Gastroesophageal sphincter (tissue), 4 donors: ENCODE measurements around the gene DNM3. TPM values are rescaled to one million over a fixed set of nuclear protein-coding genes. Genes with fewer than 3 reads are reported as not detected.

Experiments
- ATAC-seq: fragments of 150-250 bp; one replicate; pipeline ENCODE4 v1.9.1; 2016; ENCODE audit warnings: mild to moderate bottlenecking, moderate library complexity
- H3K27ac ChIP-seq, 4 donors: fragments of 200-600 bp; sonication (generic) in 3 of 4; 1 replicate in 3 of 4; 2 replicates in 1 of 4; pipeline ENCODE4 v1.5.1; 2016 to 2019
- H3K27me3 ChIP-seq: fragments of 200-600 bp; sonication (generic); one replicate; pipeline ENCODE4 v1.5.1; 2019
- H3K36me3 ChIP-seq, 2 donors: fragments of 200-600 bp; sonication (generic); one replicate each; pipeline ENCODE4 v1.5.1; 2019; ENCODE audit warnings: control low read depth in 1 of 2
- H3K4me1 ChIP-seq, 3 donors: fragments of 200-600 bp; sonication (generic); 1 replicate in 2 of 3; 2 replicates in 1 of 3; pipeline ENCODE4 v1.5.1; 2016 to 2019; ENCODE audit warnings: control low read depth in 2 of 3
- H3K4me3 ChIP-seq, 2 donors: fragments of 200-600 bp; sonication (generic); one replicate each; pipeline ENCODE4 v1.5.1; 2019; ENCODE audit warnings: mild to moderate bottlenecking in 1 of 2, moderate library complexity in 1 of 2
- H3K9me3 ChIP-seq, 3 donors: fragments of 200-600 bp; sonication (generic); one replicate each; pipeline ENCODE4 v1.5.1; 2017 to 2019; ENCODE audit warnings: control low read depth in 2 of 3
- CTCF ChIP-seq, 4 experiments: fragments of 200-600 bp in 2 of 4; fragments of 450-650 bp in 2 of 4; sonication (generic) in 1 of 4; IDR thresholded peaks; one replicate each; pipeline ENCODE4 v1.5.1; 2017 to 2019; ENCODE audit warnings: antibody characterized with exemption in 4 of 4, mild to moderate bottlenecking in 2 of 4, moderate library complexity in 2 of 4
- EP300 ChIP-seq: sonication (generic); formaldehyde crosslinking; IDR thresholded peaks from one replicate; pipeline ENCODE4 v1.6.1; 2017; ENCODE audit warnings: antibody characterized with exemption, mild to moderate bottlenecking
- POLR2A ChIP-seq, 2 donors: fragments of 450-650 bp; IDR thresholded peaks; one replicate each; pipeline ENCODE4 v1.6.1; 2017; ENCODE audit warnings: antibody characterized with exemption in 2 of 2, mild to moderate bottlenecking in 2 of 2, moderate library complexity in 1 of 2
- POLR2AphosphoS5 ChIP-seq: sonication (generic); formaldehyde crosslinking; IDR thresholded peaks from one replicate; pipeline ENCODE4 v1.6.1; 2017; ENCODE audit warnings: antibody characterized with exemption
- WGBS, 2 donors: methylation state at CpG; one replicate each; pipeline ENCODE4 v1.1.5; 2018; ENCODE audit warnings: low coverage in 1 of 2; 5-methylcytosine and 5-hydroxymethylcytosine counted together
- total RNA-seq, 4 donors: library from RNA; depleted of rRNA; stranded (reverse); fragments of >200 nt; gene quantifications; one replicate each; pipeline ENCODE4 v1.1.0, GENCODE V29; 2016

The DNM3 gene
- total RNA-seq, 4 donors from 2014 or later = 1.9 to 5.0 (median 3.9) TPM

- no peaks in the 10 kb centered on the region for H3K27me3 ChIP-seq
- no peaks in the 10 kb centered on the region for H3K36me3 ChIP-seq
- no peak for TF ChIP-seq EP300
- TF ChIP-seq CTCF (IDR thresholded peaks at IDR 0.05) = no peak
- TF ChIP-seq POLR2A (IDR thresholded peaks at IDR 0.05) = no peak
- no peak for TF ChIP-seq POLR2AphosphoS5
- H3K4me1 ChIP-seq = no peaks in the 10 kb centered on the region
- no peak overlapping the region for H3K27ac ChIP-seq
- WGBS, 2 donors = 37 to 57% methylated on average over 2 to 3 of the region's 3 CpGs
- ATAC-seq = no peak
- H3K9me3 ChIP-seq = no peaks in the 10 kb centered on the region
- no peak overlapping the region for H3K4me3 ChIP-seq
Measured at GRCh38 chr1:171902527-171902926, 61.2 kb downstream of the DNM3 start.

- TF ChIP-seq POLR2A (IDR thresholded peaks at IDR 0.05) = no peak
- TF ChIP-seq EP300 = no peak
- TF ChIP-seq CTCF (IDR thresholded peaks at IDR 0.05) = no peak
- no peak for TF ChIP-seq POLR2AphosphoS5
- Histone ChIP-seq H3K27ac (no peak overlapping the region), H3K27me3 (no peaks in the 10 kb centered on the region), H3K4me3 (no peak overlapping the region), H3K9me3 (no peaks in the 10 kb centered on the region), H3K36me3 (no peaks in the 10 kb centered on the region), H3K4me1 (no peaks in the 10 kb centered on the region)
- ATAC-seq = no peak
- 85 to 94% methylated on average over 4 to 5 of the region's 5 CpGs for WGBS, 2 donors
Measured at GRCh38 chr1:171904778-171905450, 63.6 kb downstream of the DNM3 start.

- Histone ChIP-seq H3K4me3 (no peak overlapping the region), H3K9me3 (no peaks in the 10 kb centered on the region), H3K27ac (no peak overlapping the region), H3K27me3 (no peaks in the 10 kb centered on the region), H3K36me3 (no peaks in the 10 kb centered on the region), H3K4me1 (peaks cover 0 to 18% (median 0%) of the 10 kb centered on the region in 3 donors)
- WGBS, 2 donors = 62 to 64% methylated on average over 4 to 5 of the region's 5 CpGs
- TF ChIP-seq CTCF (IDR thresholded peaks at IDR 0.05) = no peak
- TF ChIP-seq POLR2AphosphoS5 = no peak
- TF ChIP-seq POLR2A (IDR thresholded peaks at IDR 0.05) = no peak
- no peak for TF ChIP-seq EP300
- ATAC-seq = no peak
Measured at GRCh38 chr1:171909711-171910110, 68.4 kb downstream of the DNM3 start.

GRCh38 chr1:171910786-171911185, 69.5 kb downstream of the DNM3 start:
- ATAC-seq = no peak
- Histone ChIP-seq H3K36me3 (no peaks in the 10 kb centered on the region), H3K4me1 (peaks cover 0 to 18% (median 0%) of the 10 kb centered on the region in 3 donors), H3K27me3 (no peaks in the 10 kb centered on the region), H3K27ac (no peak overlapping the region), H3K4me3 (no peak overlapping the region), H3K9me3 (no peaks in the 10 kb centered on the region)
- TF ChIP-seq EP300 (no peak), POLR2AphosphoS5 (no peak), POLR2A (IDR thresholded peaks at IDR 0.05) (no peak), CTCF (IDR thresholded peaks at IDR 0.05) (no peak)
- 57 to 63% methylated on average over 1 to 2 of the region's 2 CpGs for WGBS, 2 donors

GRCh38 chr1:171911506-171911905, 70.2 kb downstream of the DNM3 start:
- ATAC-seq = no peak
- Histone ChIP-seq H3K4me3 (no peak overlapping the region), H3K27ac (no peak overlapping the region), H3K36me3 (no peaks in the 10 kb centered on the region), H3K9me3 (no peaks in the 10 kb centered on the region), H3K27me3 (no peaks in the 10 kb centered on the region), H3K4me1 (peaks cover 0 to 18% (median 0%) of the 10 kb centered on the region in 3 donors)
- TF ChIP-seq POLR2A (IDR thresholded peaks at IDR 0.05) (no peak), CTCF (IDR thresholded peaks at IDR 0.05) (no peak), EP300 (no peak), POLR2AphosphoS5 (no peak)
- 69 to 89% methylated on average over 6 to 8 of the region's 8 CpGs for WGBS, 2 donors
